Caki2 (cell line): ENCODE measurements around the gene FPGS. TPM values are rescaled to one million over a fixed set of nuclear protein-coding genes. Genes with fewer than 3 reads are reported as not detected.

Experiments used
- DNase-seq: peaks from one replicate; pipeline ENCODE4 v3.0.0-alpha.2; 2015; ENCODE audit warnings: low read depth
- in situ Hi-C: cut with HindIII; loops from 2 replicates; pipeline ENCODE4 v1.10.0; 2016; ENCODE audit warnings: low sequenced_read_pairs, low pct_unique_long_range_greater_than_20kb, mixed read lengths
- total RNA-seq: library from RNA; depleted of rRNA; stranded (reverse); fragments of >200 nt; shearing (Covaris generic); gene quantifications from 2 replicates; pipeline ENCODE4 v1.2.3, GENCODE V29; 2014; ENCODE audit warnings: low replicate concordance

The FPGS gene
- total RNA-seq, 1 experiment from 2014 or later: 76.5 TPM

DNA sequence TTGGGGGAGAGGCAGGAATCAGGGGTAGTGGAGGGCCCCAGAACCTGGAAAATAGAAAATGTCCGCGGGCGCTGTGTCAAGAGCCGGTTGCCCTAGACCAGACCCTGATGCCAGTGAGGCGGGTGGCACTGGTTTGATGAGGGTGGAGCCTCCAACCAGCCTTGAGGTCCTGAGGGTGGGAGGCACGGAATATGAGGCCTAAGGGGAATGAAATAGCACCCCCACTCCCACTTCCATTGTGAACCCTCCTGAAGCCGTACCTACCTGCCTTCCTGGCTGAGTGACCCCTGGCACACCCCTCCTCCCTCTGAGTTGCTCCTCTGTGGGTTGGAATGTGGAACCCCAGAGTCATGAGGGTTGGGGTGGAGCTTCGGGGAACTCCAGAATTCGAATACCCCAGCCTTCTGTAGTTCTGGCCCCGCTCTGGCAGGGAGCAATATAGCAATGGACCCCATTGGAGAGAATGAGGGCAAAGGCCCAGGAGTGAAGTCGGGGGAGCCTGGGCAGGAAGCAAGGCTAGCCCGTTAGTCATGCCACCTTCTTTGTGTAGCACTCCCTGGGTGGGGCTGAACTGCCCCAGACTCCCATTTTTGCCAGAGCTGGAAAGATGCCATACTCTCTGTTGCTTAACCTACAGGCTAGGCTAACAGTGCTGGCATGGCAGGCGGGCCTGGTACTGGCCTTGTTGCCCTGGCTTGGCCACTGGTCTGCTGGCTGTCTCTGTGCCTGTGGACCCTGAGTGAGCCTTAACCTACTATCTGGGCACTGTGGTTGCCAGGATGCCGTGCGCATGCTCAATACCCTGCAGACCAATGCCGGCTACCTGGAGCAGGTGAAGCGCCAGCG, 1.0 kb downstream of the FPGS start:
- DNase-seq: peak; percentile 25

GRCh38 chr9:127805620-127806019, 2.9 kb downstream of the FPGS start:
- in situ Hi-C loops: no loop called here
- DNase-seq: no peak

More for the DNA sequence above, 1.0 kb downstream of the FPGS start:
- in situ Hi-C loops: no loop called here

GRCh38 chr9:127806871-127807270, 4.2 kb downstream of the FPGS start:
- in situ Hi-C loops: no loop called here
- no peak for DNase-seq

DNA sequence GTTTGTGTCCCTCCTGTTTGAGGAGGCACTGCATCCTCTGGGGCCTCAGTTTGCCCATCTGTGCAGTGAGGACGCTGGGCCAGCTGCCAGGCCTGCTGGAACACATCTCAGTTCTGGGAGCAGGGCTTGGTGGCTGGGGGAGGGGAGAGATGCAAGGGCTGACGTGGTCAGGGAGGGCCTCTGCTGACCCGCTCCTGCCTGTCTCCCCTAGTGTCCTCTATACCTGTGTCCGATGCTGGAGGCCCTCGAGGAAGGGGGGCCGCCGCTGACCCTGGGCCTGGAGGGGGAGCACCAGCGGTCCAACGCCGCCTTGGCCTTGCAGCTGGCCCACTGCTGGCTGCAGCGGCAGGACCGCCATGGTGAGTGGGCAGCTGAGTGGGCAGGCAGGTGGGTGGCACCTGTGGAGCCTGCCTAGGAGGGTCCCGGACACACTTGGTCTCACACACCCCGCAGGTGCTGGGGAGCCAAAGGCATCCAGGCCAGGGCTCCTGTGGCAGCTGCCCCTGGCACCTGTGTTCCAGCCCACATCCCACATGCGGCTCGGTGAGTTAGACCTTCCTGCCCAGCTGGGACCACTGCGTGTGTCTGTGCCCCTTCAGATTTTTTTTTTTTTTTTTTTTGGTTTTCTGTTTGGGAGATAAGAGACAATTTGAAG, 5.8 kb downstream of the FPGS start:
- DNase-seq: no peak
- in situ Hi-C loops: no loop called here

DNA sequence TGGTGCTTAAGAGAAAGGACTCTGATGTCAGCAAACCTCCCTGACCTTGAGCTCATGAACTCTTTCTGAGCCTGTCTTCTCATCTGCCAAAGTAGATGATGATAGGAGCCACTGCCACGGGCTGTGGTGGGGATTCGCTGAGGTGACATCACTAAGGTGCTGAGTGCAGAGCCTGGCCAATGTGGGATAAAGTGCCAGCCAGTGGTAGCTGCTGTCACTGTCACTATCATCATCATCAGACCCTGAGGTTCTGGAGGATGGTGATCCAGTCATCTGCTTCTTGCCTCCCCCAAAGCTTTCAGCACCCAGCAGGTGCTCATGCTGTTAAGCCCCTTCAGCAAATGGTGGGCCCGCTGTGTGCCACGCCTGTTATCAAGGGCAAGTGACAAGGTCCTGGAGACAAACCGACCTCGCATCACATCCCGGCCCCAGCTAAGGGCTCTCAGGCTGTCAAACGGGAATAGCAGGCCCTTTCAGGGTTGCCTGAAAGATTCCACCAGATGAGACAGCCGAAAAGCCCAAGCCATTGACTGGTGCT, 6.4 kb downstream of the FPGS start:
- DNase-seq: no peak
- in situ Hi-C loops: no loop called here

- DNase-seq: no peak
- in situ Hi-C loops: no loop called here
These were observed 7.1 kb downstream of the FPGS start for GRCh38 chr9:127809540-127810377.

GRCh38 chr9:127810378-127811187, 7.9 kb downstream of the FPGS start:
- in situ Hi-C loops: no loop called here
- DNase-seq: no peak

DNA sequence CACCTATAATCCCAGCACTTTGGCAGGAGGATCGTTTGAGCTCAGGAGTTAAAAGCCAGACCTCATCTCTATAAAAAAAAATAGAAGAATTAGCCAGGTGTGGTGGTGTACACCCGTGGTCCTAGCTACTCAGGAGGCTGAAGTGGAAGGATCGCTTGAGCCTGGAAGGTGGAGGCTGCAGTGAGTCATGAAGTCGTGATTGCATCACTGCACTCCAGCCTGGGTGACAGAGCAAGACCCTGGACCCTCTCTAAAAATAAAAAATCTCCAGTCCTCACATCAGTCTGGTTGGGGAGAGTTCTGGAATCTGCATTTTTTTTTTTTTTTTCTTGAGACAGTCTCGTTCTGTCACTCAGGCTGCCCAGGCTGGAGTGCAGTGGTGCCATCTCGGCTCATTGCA, 9.3 kb downstream of the FPGS start:
- DNase-seq: no peak
- in situ Hi-C loops: no loop called here

- in situ Hi-C loops: no loop called here
- no peak for DNase-seq
These were observed 10.4 kb downstream of the FPGS start for GRCh38 chr9:127812936-127813675.

DNA sequence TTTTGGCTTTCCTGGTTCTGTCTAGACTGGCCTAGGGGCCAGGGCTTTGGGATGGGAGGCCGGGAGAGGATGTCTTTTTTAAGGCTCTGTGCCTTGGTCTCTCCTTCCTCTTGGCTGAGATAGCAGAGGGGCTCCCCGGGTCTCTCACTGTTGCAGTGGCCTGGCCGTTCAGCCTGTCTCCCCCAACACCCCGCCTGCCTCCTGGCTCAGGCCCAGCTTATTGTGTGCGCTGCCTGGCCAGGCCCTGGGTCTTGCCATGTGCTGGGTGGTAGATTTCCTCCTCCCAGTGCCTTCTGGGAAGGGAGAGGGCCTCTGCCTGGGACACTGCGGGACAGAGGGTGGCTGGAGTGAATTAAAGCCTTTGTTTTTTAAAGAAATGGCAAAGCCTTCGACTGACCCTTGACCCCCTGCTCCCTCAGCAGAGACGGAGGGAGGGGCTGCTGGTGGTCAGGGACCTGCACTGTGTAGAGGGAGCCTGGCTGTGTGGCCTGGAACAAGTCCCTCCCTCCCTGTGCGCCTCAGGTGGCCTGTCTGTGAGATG, 11.1 kb downstream of the FPGS start:
- in situ Hi-C loops: no loop called here
- DNase-seq: no peak

- no peak for DNase-seq
- in situ Hi-C loops: no loop called here
These were observed 12.2 kb downstream of the FPGS start for GRCh38 chr9:127814619-127815511.

DNA sequence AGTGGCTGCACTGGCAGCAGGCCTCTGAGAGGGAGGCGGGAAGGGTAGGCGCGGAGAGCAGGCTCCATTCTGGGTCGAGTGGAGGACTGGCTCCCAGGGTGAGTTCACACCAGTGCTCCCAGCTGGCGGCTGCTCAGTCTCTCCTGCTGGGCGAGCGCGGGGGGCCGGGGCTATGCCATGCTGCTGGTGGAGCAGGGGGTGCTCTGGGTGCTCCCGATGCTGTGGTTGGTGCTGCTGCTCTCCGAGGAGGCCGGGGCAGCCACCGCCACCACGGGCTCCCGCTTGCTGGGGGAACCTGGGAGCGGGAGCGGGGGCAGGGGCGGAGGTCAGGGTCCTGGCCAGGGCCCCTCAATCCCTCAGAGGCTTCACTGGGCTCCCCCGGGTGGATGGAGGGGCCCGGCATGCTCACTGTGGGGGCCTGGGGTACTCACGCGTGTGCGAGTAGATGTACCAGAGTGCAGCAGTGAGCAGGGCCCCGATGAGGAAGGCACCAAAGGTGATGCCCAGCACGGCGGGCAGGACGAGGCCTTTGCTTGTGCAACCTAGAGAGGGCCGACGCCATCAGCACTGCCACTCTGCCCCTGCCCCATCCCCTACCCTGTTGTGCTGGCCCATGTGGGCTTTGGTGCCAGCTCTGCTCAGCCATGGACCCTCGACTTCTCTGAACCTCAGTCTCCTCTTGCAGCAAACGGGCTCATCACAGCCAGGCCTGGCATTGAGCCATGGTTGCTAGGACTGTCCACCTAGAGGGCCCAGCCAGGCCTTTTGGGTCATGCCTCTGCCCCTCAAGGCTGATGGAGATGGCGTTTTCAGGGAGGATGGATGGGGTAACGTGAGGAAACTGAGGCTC, 13.1 kb downstream of the FPGS start:
- in situ Hi-C loops: no loop called here
- DNase-seq: no peak

DNA sequence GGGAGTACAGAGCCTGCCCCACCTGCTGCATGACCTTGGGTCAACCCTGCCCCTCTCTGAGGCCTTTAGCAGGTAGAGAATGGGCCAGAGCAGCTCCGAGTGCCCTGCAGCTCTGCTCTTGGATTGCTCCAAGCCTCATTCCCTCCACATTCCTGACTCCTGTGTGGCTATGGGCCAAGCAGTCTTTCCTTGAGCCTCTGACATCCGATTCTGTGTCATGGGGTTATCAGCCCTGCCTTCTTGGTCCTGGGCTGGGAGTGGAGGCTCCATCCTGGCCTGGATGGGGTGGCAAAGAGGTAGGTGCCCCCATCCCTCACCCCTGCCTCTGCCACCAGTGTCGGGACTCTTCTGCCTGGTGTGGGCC, 13.7 kb downstream of the FPGS start:
- DNase-seq: no peak
- in situ Hi-C loops: no loop called here

DNA sequence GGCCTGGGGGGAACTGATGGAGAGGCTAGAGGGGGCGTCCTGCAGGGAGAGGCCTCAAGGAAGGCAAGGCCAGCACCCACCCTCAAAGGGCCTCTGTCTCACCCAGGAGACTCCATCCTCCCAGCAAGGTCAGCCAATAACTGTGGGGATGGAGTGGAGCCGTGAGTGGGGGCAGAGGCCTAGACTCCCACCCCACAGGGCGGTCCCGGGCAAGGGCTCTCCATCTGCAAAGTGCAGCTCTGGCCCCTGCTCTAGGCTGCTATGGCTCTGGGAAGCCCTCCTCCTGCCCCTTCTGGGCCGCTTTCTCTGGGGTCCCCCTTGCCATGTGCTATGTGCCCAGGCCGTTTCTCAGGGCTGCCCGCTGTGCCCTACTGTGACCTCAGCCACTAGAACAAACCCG, 14.0 kb downstream of the FPGS start:
- no peak for DNase-seq
- in situ Hi-C loops: no loop called here

GRCh38 chr9:127817881-127818434, 15.3 kb downstream of the FPGS start:
- in situ Hi-C loops: no loop called here
- no peak for DNase-seq
